Naive thymus-derived CD8-positive, alpha-beta T cell (primary cell): ENCODE measurements around the gene DGCR8. TPM values are rescaled to one million over a fixed set of nuclear protein-coding genes. Genes with fewer than 3 reads are reported as not detected.
A peak's percentile ranks its signal among the peaks of the same experiment; 100 is the strongest.

Source experiments
- ATAC-seq, 2 donors: fragments of 150-1000 bp; cut with Tn5 transposase in 1 of 2; sonication (Bioruptor Pico), chemical (Tn5 transposase) in 1 of 2; 1 replicate in 1 of 2; 2 replicates in 1 of 2; pipeline ENCODE4 v1.10.0; 2021; ENCODE audit warnings: mild to moderate bottlenecking in 2 of 2, moderate library complexity in 2 of 2
- POLR2A ChIA-PET: fragments of 350-600 bp; sonication (Branson Sonifier 250); formaldehyde crosslinking; loops from one replicate; lab custom pipeline; 2021; ENCODE audit warnings: antibody characterized with exemption; lab: Charles Lee
- DNase-seq, 10 donors: peaks; one replicate each; pipeline versions ENCODE4 v3.0.0 to v3.0.0-alpha.2; 2020 to 2022
- H3K27ac Mint-ChIP-seq, 10 donors: one replicate each; pipeline ENCODE4 v1.8.0; 2020 to 2022; ENCODE audit warnings: mild to moderate bottlenecking in 10 of 10, mixed read lengths in 10 of 10, moderate library complexity in 4 of 10, inconsistent platforms in 1 of 10
- H3K27me3 Mint-ChIP-seq, 5 donors: one replicate each; pipeline ENCODE4 v1.8.0; 2021 to 2022; ENCODE audit warnings: mixed read lengths in 5 of 5
- H3K36me3 Mint-ChIP-seq, 3 donors: one replicate each; pipeline ENCODE4 v1.8.0; 2020 to 2022; ENCODE audit warnings: mixed read lengths in 3 of 3, mild to moderate bottlenecking in 2 of 3, inconsistent platforms in 1 of 3
- H3K4me1 Mint-ChIP-seq, 4 donors: one replicate each; pipeline ENCODE4 v1.8.0; 2021 to 2022; ENCODE audit warnings: mixed read lengths in 4 of 4
- H3K4me3 Mint-ChIP-seq, 10 donors: one replicate each; pipeline ENCODE4 v1.8.0; 2020 to 2022; ENCODE audit warnings: mild to moderate bottlenecking in 10 of 10, mixed read lengths in 10 of 10, moderate library complexity in 6 of 10, inconsistent platforms in 1 of 10
- H3K9me3 Mint-ChIP-seq, 9 donors: one replicate each; pipeline ENCODE4 v1.8.0; 2020 to 2022; ENCODE audit warnings: mixed read lengths in 9 of 9, mild to moderate bottlenecking in 3 of 9, inconsistent platforms in 1 of 9, moderate library complexity in 1 of 9
- polyA plus RNA-seq, 3 donors: library from polyadenylated mRNA; unstranded; fragments of 300-500 nt; fragmentation: Illumina TruSeq; gene quantifications; one replicate each; pipeline ENCODE4 v1.2.3, GENCODE V29; 2021
- total RNA-seq, 8 experiments: library from RNA in 2 of 8; stranded (reverse) in 2 of 8; gene quantifications; one replicate each; pipeline ENCODE4 v1.2.3 and lab custom pipeline; 2021 to 2026

The DGCR8 gene
- total and polyA plus RNA-seq, 5 experiments from 2014 or later, result 4.0 to 53.3 (median 6.0) TPM

DNA sequence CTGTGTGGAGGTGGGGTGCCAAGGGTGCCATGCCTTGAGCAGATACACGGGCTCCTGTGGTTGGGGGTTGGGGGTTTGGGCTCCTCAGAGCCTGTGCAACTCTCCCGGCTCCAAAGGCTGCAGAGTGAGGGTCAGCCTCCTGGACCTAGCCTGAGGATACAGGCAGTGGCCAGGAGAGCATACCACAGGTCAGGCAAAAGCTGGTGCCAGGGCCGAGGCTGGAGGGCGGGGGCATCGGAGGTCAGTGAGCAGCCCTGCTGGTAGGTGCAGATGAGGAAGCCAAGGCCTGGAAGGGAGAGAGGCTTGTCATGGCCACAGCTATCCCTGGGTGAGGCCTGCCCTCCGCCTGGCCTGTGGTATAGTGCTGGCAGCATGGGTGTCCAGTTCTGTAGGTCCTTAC, 25.6 kb upstream of the DGCR8 start:
- no peaks in the 10 kb centered on the region for H3K27me3 Mint-ChIP-seq
- H3K4me1 Mint-ChIP-seq, result peaks cover 0 to 10% (median 3%) of the 10 kb centered on the region in 4 donors
- H3K9me3 Mint-ChIP-seq, result no peaks in the 10 kb centered on the region
- peaks cover 0 to 64% (median 9%) of the 10 kb centered on the region in 3 donors for H3K36me3 Mint-ChIP-seq
- POLR2A ChIA-PET, result interaction anchor here (0.6 kb wide), 2 partner anchors 13 to 18 kb away, joined by 3 to 5 read pairs; no protein-coding TSS in a partner anchor
- DNase-seq (no peak), ATAC-seq (no peak)
- H3K4me3 Mint-ChIP-seq, result no peak overlapping the region
- peak overlapping the region in 1 of 10 donors; percentile 15 for H3K27ac Mint-ChIP-seq

GRCh38 chr22:20055144-20055543, 24.9 kb upstream of the DGCR8 start:
- Mint-ChIP-seq H3K9me3 (no peaks in the 10 kb centered on the region), H3K36me3 (peaks cover 0 to 63% (median 7%) of the 10 kb centered on the region in 3 donors), H3K4me1 (peaks cover 0 to 13% (median 3%) of the 10 kb centered on the region in 4 donors), H3K27ac (no peak overlapping the region), H3K4me3 (no peak overlapping the region), H3K27me3 (no peaks in the 10 kb centered on the region)
- DNase-seq, result no peak
- POLR2A ChIA-PET, result interaction anchor here (0.6 kb wide), 1 partner anchor 17 kb away, joined by 3 read pairs; no protein-coding TSS in a partner anchor
- no peak for ATAC-seq

GRCh38 chr22:20055654-20056053, 24.4 kb upstream of the DGCR8 start:
- no peaks in the 10 kb centered on the region for H3K27me3 Mint-ChIP-seq
- no peaks in the 10 kb centered on the region for H3K9me3 Mint-ChIP-seq
- H3K27ac Mint-ChIP-seq, result no peak overlapping the region
- peaks cover 0 to 13% (median 4%) of the 10 kb centered on the region in 4 donors for H3K4me1 Mint-ChIP-seq
- peaks cover 0 to 65% (median 7%) of the 10 kb centered on the region in 3 donors for H3K36me3 Mint-ChIP-seq
- DNase-seq, result no peak
- H3K4me3 Mint-ChIP-seq, result no peak overlapping the region
- POLR2A ChIA-PET, result no interaction called here
- no peak for ATAC-seq

GRCh38 chr22:20056161-20056560, 23.9 kb upstream of the DGCR8 start:
- no peak for ATAC-seq
- peaks cover 0 to 63% (median 7%) of the 10 kb centered on the region in 3 donors for H3K36me3 Mint-ChIP-seq
- POLR2A ChIA-PET, result no interaction called here
- H3K4me1 Mint-ChIP-seq, result peaks cover 0 to 13% (median 5%) of the 10 kb centered on the region in 4 donors
- no peak for DNase-seq
- H3K27ac Mint-ChIP-seq, result no peak overlapping the region
- no peak overlapping the region for H3K4me3 Mint-ChIP-seq
- no peaks in the 10 kb centered on the region for H3K9me3 Mint-ChIP-seq
- H3K27me3 Mint-ChIP-seq, result no peaks in the 10 kb centered on the region

DNA sequence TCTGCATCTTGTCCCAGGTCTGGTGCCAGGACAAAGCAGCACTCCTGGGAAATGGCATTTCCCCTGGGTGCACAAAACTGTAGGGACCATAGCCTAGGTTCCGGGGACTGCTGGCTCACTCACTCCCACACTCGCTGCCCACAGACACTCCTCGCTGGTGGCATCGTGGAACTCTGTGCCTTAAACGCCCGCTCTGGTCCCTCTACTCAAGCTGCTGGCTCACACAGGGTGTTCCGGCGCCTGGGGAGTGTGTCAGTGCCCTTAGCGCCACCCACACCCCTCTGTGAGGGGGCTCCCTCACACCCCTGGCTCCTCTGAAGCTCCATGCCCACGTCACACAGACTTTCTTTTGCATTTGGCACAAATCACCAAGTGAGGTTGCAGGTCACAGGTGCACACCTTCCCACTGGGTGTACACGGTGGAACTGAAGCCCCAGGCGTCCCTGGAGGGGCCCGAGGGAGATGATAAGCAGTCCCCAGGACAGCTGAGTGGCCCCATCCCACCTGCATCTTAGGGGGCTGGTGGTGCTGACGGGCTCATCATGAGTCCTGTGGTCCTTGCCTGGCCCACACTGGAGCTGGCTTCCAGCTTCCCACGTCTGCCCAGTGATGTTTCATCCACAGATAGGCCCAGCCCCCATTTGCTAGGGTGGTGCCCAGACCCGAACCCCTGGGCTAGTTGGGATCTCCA, 23.2 kb upstream of the DGCR8 start:
- ATAC-seq, result no peak
- peak overlapping the region in 2 of 10 donors; percentile 32 to 85 for H3K27ac Mint-ChIP-seq
- POLR2A ChIA-PET, result no interaction called here

DNA sequence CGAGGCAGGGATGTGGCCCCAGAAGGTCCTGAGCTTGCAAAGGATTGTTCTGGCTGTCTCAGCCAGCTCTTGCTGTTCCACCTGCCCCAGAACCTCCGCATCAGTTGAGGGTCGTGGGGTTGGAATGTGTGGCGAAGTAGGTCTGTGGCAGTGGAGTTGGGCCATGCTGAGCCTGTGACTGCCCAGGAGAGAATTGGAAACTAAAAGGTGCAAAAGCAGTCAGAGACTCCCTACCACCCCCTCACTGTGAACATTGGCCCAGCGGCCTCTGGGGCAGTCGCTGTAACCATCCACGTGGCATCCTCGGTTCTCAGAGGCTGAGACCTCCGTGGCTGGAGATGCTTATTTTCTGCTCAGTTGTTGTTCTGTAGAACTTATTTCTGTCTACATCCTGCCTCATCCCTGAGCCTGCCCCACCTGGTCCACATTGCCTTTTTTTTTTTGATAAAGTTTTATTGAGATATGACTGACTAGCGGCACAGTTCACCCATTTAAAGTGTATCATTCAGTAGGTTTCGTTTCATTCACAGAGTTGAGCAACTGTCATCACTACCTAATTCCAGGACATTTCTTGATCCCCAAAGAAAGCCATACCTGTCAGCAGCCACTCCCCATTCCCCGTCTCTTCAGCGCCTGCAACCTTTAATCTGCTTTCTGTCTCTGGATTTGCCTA, 22.3 kb upstream of the DGCR8 start:
- Mint-ChIP-seq H3K36me3 (peaks cover 0 to 60% (median 10%) of the 10 kb centered on the region in 3 donors), H3K27me3 (no peaks in the 10 kb centered on the region), H3K4me1 (peaks cover 0 to 13% (median 5%) of the 10 kb centered on the region in 4 donors), H3K9me3 (no peaks in the 10 kb centered on the region), H3K4me3 (no peak overlapping the region), H3K27ac (no peak overlapping the region)
- POLR2A ChIA-PET, result no interaction called here
- DNase-seq (no peak), ATAC-seq (no peak)

More for the DNA sequence above, 23.2 kb upstream of the DGCR8 start:
- peaks cover 0 to 13% (median 5%) of the 10 kb centered on the region in 4 donors for H3K4me1 Mint-ChIP-seq
- H3K27me3 Mint-ChIP-seq, result no peaks in the 10 kb centered on the region
- DNase-seq, result no peak
- no peak overlapping the region for H3K4me3 Mint-ChIP-seq
- peaks cover 0 to 62% (median 10%) of the 10 kb centered on the region in 3 donors for H3K36me3 Mint-ChIP-seq
- H3K9me3 Mint-ChIP-seq, result no peaks in the 10 kb centered on the region

GRCh38 chr22:20058989-20059770, 20.9 kb upstream of the DGCR8 start:
- Mint-ChIP-seq H3K4me1 (peaks cover 0 to 13% (median 5%) of the 10 kb centered on the region in 4 donors), H3K9me3 (no peaks in the 10 kb centered on the region), H3K36me3 (peaks cover 0 to 53% (median 7%) of the 10 kb centered on the region in 3 donors), H3K4me3 (no peak overlapping the region), H3K27me3 (no peaks in the 10 kb centered on the region), H3K27ac (peak overlapping the region in 4 of 10 donors; percentile 9 to 68 (median 54))
- DNase-seq (no peak), ATAC-seq (no peak)
- POLR2A ChIA-PET, result no interaction called here

DNA sequence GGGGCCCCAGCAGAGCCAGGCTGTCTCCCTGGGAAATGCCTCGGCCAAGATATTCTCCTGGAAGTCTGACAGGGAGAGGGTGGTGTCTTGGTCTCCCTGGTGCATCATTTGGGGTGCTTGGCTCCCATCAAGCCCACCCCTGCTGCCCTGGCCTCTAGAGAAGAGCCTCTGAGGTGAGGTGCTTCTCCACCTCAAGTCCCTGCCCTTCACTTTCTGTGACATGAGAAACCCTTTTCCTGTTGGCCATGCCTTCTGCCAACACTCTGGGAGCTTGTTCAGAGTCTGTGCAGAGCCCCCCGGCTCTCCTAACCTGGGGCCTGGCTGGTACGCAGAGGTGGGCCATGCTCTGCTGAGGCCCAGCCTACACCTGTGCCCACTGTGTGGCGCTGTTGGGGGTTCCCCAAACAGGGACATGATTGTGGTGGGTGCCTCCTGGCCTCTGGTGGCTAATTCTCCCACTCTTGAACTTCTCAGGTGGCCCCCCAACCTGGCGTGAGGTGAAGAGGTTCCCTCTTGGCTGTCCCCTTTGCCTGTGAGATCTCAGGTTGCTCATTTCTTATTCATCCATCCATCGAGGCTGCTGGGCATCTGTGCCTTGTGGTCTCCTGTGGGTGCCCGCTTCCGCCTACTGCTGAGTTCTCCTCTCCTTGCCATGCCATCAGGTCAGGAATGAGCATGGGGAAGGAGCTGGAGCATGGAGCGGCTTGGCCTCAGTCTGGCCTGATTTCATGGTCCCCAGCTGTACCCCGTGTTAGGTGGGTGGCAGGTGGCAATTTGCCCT, 19.2 kb upstream of the DGCR8 start:
- DNase-seq (peak in 2 of 10 donors; percentile 16 to 24), ATAC-seq (peak in 1 of 2 donors; percentile 38)
- Mint-ChIP-seq H3K27me3 (no peaks in the 10 kb centered on the region), H3K9me3 (no peaks in the 10 kb centered on the region), H3K4me3 (no peak overlapping the region), H3K4me1 (peaks cover 0 to 13% (median 5%) of the 10 kb centered on the region in 4 donors), H3K36me3 (peaks cover 0 to 40% (median 5%) of the 10 kb centered on the region in 3 donors), H3K27ac (peak overlapping the region in 1 of 10 donors; percentile 57)
- POLR2A ChIA-PET, result no interaction called here

DNA sequence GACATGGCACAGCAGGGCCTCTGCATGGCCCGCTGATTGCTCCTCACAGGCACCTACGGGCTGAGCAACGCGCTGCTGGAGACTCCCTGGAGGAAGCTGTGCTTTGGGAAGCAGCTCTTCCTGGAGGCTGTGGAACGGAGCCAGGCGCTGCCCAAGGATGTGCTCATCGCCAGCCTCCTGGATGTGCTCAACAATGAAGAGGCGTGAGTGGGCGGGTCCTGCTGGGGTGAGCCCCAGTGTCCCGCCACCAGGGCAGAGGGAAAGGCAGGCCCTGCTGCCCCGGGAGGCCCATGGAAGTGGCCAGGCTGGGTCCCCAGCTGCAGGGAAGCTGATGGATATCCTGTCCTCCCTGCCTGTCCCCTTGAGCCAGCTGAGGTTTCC, 18.6 kb upstream of the DGCR8 start:
- Mint-ChIP-seq H3K36me3 (peaks cover 0 to 36% (median 5%) of the 10 kb centered on the region in 3 donors), H3K4me1 (peaks cover 0 to 13% (median 5%) of the 10 kb centered on the region in 4 donors), H3K27ac (peak overlapping the region in 1 of 10 donors; percentile 57), H3K4me3 (no peak overlapping the region), H3K9me3 (no peaks in the 10 kb centered on the region), H3K27me3 (no peaks in the 10 kb centered on the region)
- POLR2A ChIA-PET, result no interaction called here
- ATAC-seq (no peak), DNase-seq (no peak)

DNA sequence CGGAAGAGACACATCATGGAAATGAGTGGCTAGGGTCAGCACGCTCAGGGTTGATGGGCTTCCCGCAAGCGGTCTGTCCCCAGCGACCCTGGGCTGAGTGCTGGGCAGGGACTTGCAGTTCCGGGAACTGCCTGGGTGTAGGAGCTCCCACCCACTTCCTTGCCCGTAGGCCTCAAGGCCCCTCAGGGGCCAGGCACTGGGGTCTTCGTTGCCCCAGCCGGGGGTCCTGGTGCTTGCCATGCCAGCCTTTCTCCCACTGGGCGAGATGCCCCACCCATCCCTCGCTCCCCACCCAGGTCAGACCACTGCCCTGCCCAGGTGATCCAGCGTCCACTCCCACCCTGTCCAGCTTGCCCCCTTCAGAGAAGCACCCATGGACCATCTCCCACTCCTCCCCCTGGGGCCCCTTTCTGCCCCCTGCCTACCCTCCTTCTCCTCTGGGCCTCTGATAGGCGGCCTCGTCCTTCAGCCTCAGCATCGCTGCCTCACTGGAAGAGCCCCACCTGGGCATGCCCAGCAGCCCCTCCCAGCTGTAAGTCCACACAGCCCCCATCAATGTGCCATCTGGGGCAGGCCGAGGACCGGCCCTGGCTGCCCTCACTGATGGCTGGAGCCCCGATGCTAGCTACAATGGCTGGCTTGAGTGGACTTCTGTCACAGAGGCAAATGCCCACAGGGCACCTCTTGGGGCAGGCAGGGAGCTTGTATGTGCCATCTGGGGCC, 17.8 kb upstream of the DGCR8 start:
- Mint-ChIP-seq H3K27me3 (no peaks in the 10 kb centered on the region), H3K9me3 (no peaks in the 10 kb centered on the region), H3K4me3 (no peak overlapping the region), H3K36me3 (peaks cover 0 to 33% (median 5%) of the 10 kb centered on the region in 3 donors), H3K4me1 (peaks cover 0 to 13% (median 6%) of the 10 kb centered on the region in 4 donors), H3K27ac (peak overlapping the region in 1 of 10 donors; percentile 24)
- DNase-seq (no peak), ATAC-seq (no peak)
- POLR2A ChIA-PET, result no interaction called here

- Mint-ChIP-seq H3K9me3 (no peaks in the 10 kb centered on the region), H3K27ac (no peak overlapping the region), H3K4me3 (no peak overlapping the region), H3K36me3 (peaks cover 0 to 29% (median 5%) of the 10 kb centered on the region in 3 donors), H3K27me3 (no peaks in the 10 kb centered on the region), H3K4me1 (peaks cover 0 to 13% (median 6%) of the 10 kb centered on the region in 4 donors)
- ATAC-seq (no peak), DNase-seq (no peak)
- POLR2A ChIA-PET, result no interaction called here
These were observed 17.3 kb upstream of the DGCR8 start for GRCh38 chr22:20062766-20063083.
